AG04450 (cell line): ENCODE data around the gene ZC3H10. TPM values are rescaled to one million over a fixed set of nuclear protein-coding genes. Genes with fewer than 3 reads are reported as not detected.
"Not testable (repeated sequence)": the region's sequence is repeated elsewhere in the genome, so short reads cannot be mapped to it uniquely, and the experiment has no call there.

Experiments
- CTCF ChIA-PET: fragments of 300-600, 350-600 bp; formaldehyde crosslinking; extraction: SDS; loops from one replicate; lab custom pipeline; 2022; ENCODE audit warnings: antibody characterized with exemption, inconsistent platforms; lab: Charles Lee
- POLR2A ChIA-PET: fragments of 350-600 bp; formaldehyde crosslinking; extraction: SDS; loops from one replicate; lab custom pipeline; 2021; ENCODE audit warnings: antibody characterized with exemption, inconsistent platforms; lab: Yijun Ruan, JAX
- DNase-seq: peaks from one replicate; pipeline ENCODE4 v3.0.0-alpha.2; 2011; ENCODE audit warnings: low read depth, low spot score
- H3K27ac ChIP-seq: one replicate; pipeline ENCODE4 v1.5.1; 2012; ENCODE audit warnings: low read depth, low read length, control low read depth
- H3K27me3 ChIP-seq: one replicate; pipeline ENCODE4 v1.6.0; 2012; ENCODE audit warnings: low read length; ENCODE audit not compliant: control insufficient read depth, insufficient read depth
- H3K4me3 ChIP-seq: 2 replicates; pipeline ENCODE4 v1.5.1; 2011; ENCODE audit warnings: mild to moderate bottlenecking, low read depth, low read length, control low read depth
- H3K9me3 ChIP-seq: 2 replicates; pipeline ENCODE4 v1.5.1; 2012; ENCODE audit warnings: low read length; ENCODE audit not compliant: control insufficient read depth, insufficient read depth
- CTCF ChIP-seq: IDR thresholded peaks from 2 replicates; pipeline ENCODE4 v1.5.1; 2011; ENCODE audit warnings: low read depth, low read length, control low read depth, inconsistent platforms
- polyA plus RNA-seq: library from polyadenylated mRNA; depleted of rRNA; stranded (reverse); fragments of >200 nt; gene quantifications from 2 replicates; pipeline ENCODE4 v1.2.3, GENCODE V29; 2011

ZC3H10 gene
- polyA plus RNA-seq, 1 experiment, result 1.5 TPM

GRCh38 chr12:56154818-56155217 is 36.8 kb downstream of the ZC3H10 start:
- CTCF ChIA-PET, result interaction anchor here (0.9 to 1.4 kb wide), 3 partner anchors 35 to 416 kb away, joined by 3 to 8 read pairs (median 5); partner anchors contain the start of genes RNF41 and SMARCC2
- Histone ChIP-seq H3K27ac (no peak overlapping the region), H3K4me3 (no peak overlapping the region), H3K9me3 (no peaks in the 10 kb centered on the region), H3K27me3 (no peaks in the 10 kb centered on the region)
- no peak for DNase-seq
- no peak for TF ChIP-seq CTCF
- POLR2A ChIA-PET, result interaction anchor here (0.6 to 1.3 kb wide), 3 partner anchors 33 to 88 kb away, joined by 3 to 4 read pairs (median 3); no protein-coding TSS in a partner anchor

GRCh38 chr12:56155256-56155845 is 37.3 kb downstream of the ZC3H10 start:
- H3K27me3 ChIP-seq, result no peaks in the 10 kb centered on the region
- DNase-seq, result no peak
- ChIA-PET CTCF (interaction anchor here (1.4 kb wide), 1 partner anchor 34 kb away, joined by 5 read pairs; the partner anchor contains the start of gene SMARCC2), POLR2A (interaction anchor here (0.6 to 1.3 kb wide), 4 partner anchors 28 to 87 kb away, joined by 3 to 8 read pairs (median 4); no protein-coding TSS in a partner anchor)
- no peaks in the 10 kb centered on the region for H3K9me3 ChIP-seq
- no peak overlapping the region for H3K27ac ChIP-seq
- TF ChIP-seq CTCF, result no peak
- H3K4me3 ChIP-seq, result no peak overlapping the region

- not testable (repeated sequence) for DNase-seq, H3K9me3 ChIP-seq, H3K27me3 ChIP-seq
- H3K27ac ChIP-seq, result peak overlapping the region; percentile 95
- peak overlapping the region; percentile 99 for H3K4me3 ChIP-seq
- POLR2A ChIA-PET, result interaction anchor here (0.7 kb wide), 1 partner anchor 113 kb away, joined by 4 read pairs; no protein-coding TSS in a partner anchor
- CTCF ChIA-PET, result interaction anchor here (0.7 to 1.1 kb wide), 6 partner anchors 12 to 38 kb away, joined by 3 to 6 read pairs (median 4); partner anchors contain the start of gene SMARCC2
Measured at GRCh38 chr12:56156464-56157200, 38.6 kb downstream of the ZC3H10 start.

- Histone ChIP-seq H3K27me3 (no peaks in the 10 kb centered on the region), H3K27ac (peak overlapping the region; percentile 95), H3K9me3 (no peaks in the 10 kb centered on the region), H3K4me3 (peak overlapping the region; percentile 99)
- ChIA-PET CTCF (interaction anchor here (0.7 to 1.1 kb wide), 6 partner anchors 13 to 38 kb away, joined by 3 to 6 read pairs (median 4); partner anchors contain the start of gene SMARCC2), POLR2A (interaction anchor here (0.7 to 2.6 kb wide), 6 partner anchors 29 to 113 kb away, joined by 4 to 28 read pairs (median 6); partner anchors contain the start of genes ESYT1, RNF41 and ZC3H10)
- peak; percentile 64 for DNase-seq
- TF ChIP-seq CTCF, result peak; percentile 80
Measured at GRCh38 chr12:56157201-56158028, 39.3 kb downstream of the ZC3H10 start.
